DND-41 (cell line): ENCODE data around the gene NTS.

Experiments used
- ATAC-seq: fragments of 200-7000 bp; cut with Tn5 transposase; 3 replicates; pipeline ENCODE4 v1.9.1; 2021; ENCODE audit warnings: low read depth; ENCODE audit not compliant: insufficient read depth
- DNase-seq: peaks from one replicate; pipeline ENCODE4 v3.0.0-alpha.2; 2020
- H2AFZ ChIP-seq: 2 replicates; pipeline ENCODE4 v1.6.0; 2012; ENCODE audit warnings: low read depth, low read length
- H3K27ac ChIP-seq: 2 replicates; pipeline ENCODE4 v1.5.1; 2012; ENCODE audit warnings: low read length, inconsistent platforms
- H3K27me3 ChIP-seq: fragments of 200-600 bp; sonication (generic); 2 replicates; pipeline ENCODE4 v1.6.0; 2012; ENCODE audit warnings: low read length, mild to moderate bottlenecking, inconsistent platforms; ENCODE audit not compliant: insufficient read depth, poor library complexity
- H3K36me3 ChIP-seq: 2 replicates; pipeline ENCODE4 v1.5.1; 2012; ENCODE audit warnings: low read length, inconsistent platforms; ENCODE audit not compliant: insufficient read depth
- H3K4me1 ChIP-seq: 2 replicates; pipeline ENCODE4 v1.5.1; 2012; ENCODE audit warnings: mild to moderate bottlenecking, low read length; ENCODE audit not compliant: insufficient read depth
- H3K4me2 ChIP-seq: 2 replicates; pipeline ENCODE4 v1.6.0; 2012; ENCODE audit warnings: mild to moderate bottlenecking, moderate library complexity, low read length, inconsistent platforms; ENCODE audit not compliant: insufficient read depth
- H3K4me3 ChIP-seq, 2 experiments: fragments of 200-600 bp in 1 of 2; shearing (Covaris generic) in 1 of 2; 2 replicates each; pipeline ENCODE4 v1.5.1; 2012 to 2016; ENCODE audit warnings: inconsistent platforms in 2 of 2, low read length in 2 of 2, mild to moderate bottlenecking in 2 of 2, low read depth in 1 of 2, moderate library complexity in 1 of 2
- H3K79me2 ChIP-seq: 2 replicates; pipeline ENCODE4 v1.6.0; 2012; ENCODE audit warnings: low read length, inconsistent platforms; ENCODE audit not compliant: insufficient read depth
- H3K9ac ChIP-seq: 2 replicates; pipeline ENCODE4 v1.6.0; 2012; ENCODE audit warnings: low read depth, mild to moderate bottlenecking, inconsistent platforms, low read length, moderate library complexity
- H3K9me3 ChIP-seq: 2 replicates; pipeline ENCODE4 v1.5.1; 2012; ENCODE audit warnings: low read length, moderate library complexity, mild to moderate bottlenecking, inconsistent platforms; ENCODE audit not compliant: insufficient read depth, severe bottlenecking
- H4K20me1 ChIP-seq: 2 replicates; pipeline ENCODE4 v1.6.0; 2012; ENCODE audit warnings: low read length; ENCODE audit not compliant: insufficient read depth
- CTCF ChIP-seq: IDR thresholded peaks from 2 replicates; pipeline ENCODE4 v1.5.1; 2012; ENCODE audit warnings: borderline replicate concordance, low read length, moderate library complexity, mild to moderate bottlenecking; ENCODE audit not compliant: poor library complexity, severe bottlenecking; ENCODE audit errors: extremely low read depth
- EZH2 ChIP-seq: IDR thresholded peaks from 3 replicates; pipeline ENCODE4 v1.6.1; 2012; ENCODE audit warnings: borderline replicate concordance, low read depth, mild to moderate bottlenecking, moderate library complexity, low read length, inconsistent platforms; ENCODE audit not compliant: severe bottlenecking

NTS gene

DNA sequence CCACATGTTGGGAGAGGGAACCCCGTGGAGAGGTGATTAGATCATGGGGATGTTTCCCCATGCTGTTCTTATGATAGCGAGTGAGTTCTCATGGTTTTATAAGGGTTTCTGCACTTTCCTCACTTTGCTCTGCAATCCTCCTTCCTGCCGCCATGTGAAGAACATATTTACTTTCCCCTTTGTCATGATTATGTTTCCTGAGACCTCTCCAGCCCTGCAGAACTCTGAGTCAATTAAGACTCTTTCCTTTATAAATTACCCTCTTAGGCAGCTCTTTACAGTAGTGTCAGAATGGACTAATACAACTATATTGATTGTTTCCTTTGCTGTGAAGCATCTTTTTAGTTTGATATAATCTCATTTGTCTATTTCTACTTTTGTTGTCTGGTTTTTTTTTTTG, 24.8 kb upstream of the NTS start:
- no peaks in the 10 kb centered on the region for H4K20me1 ChIP-seq
- no peak for DNase-seq
- ATAC-seq: no peak
- TF ChIP-seq CTCF (no peak), EZH2 (no peak)
- no peak overlapping the region for H3K4me3 ChIP-seq
- H3K4me2 ChIP-seq: no peak overlapping the region
- H3K27ac ChIP-seq: no peak overlapping the region
- H3K9me3 ChIP-seq: no peaks in the 10 kb centered on the region
- H3K4me1 ChIP-seq: no peaks in the 10 kb centered on the region
- H3K9ac ChIP-seq: no peak overlapping the region
- H2AFZ ChIP-seq: no peak overlapping the region
- H3K36me3 ChIP-seq: no peaks in the 10 kb centered on the region
- H3K27me3 ChIP-seq: no peaks in the 10 kb centered on the region
- H3K79me2 ChIP-seq: no peaks in the 10 kb centered on the region

- no peak overlapping the region for H3K27ac ChIP-seq
- no peaks in the 10 kb centered on the region for H3K79me2 ChIP-seq
- H2AFZ ChIP-seq: no peak overlapping the region
- H3K9ac ChIP-seq: no peak overlapping the region
- H3K4me3 ChIP-seq: no peak overlapping the region
- ATAC-seq (no peak), DNase-seq (no peak)
- no peak overlapping the region for H3K4me2 ChIP-seq
- no peaks in the 10 kb centered on the region for H3K9me3 ChIP-seq
- H4K20me1 ChIP-seq: no peaks in the 10 kb centered on the region
- no peak for TF ChIP-seq CTCF
- TF ChIP-seq EZH2: no peak
- H3K36me3 ChIP-seq: no peaks in the 10 kb centered on the region
- H3K27me3 ChIP-seq: no peaks in the 10 kb centered on the region
- H3K4me1 ChIP-seq: no peaks in the 10 kb centered on the region
Measured at GRCh38 chr12:85855305-85855704, 18.8 kb upstream of the NTS start.

DNA sequence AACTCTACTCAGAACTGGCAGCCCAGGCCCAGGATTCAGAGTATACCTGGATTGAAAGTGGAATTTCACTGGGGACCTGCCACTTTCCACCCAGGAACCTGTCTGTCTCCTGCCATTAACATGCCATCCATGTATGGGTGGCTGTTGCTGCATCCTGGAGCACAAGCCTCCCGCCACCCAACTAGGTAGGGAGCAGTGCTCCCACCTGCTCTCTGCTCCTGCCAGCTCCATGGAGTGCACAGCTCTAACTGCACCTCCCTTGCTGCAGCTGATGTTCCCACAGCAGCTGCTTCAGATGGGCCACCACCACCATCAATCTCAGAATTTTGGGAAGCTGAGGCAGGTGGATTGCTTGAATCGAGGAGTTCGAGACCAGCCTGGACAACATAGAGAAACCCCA, 17.1 kb upstream of the NTS start:
- Histone ChIP-seq H3K36me3 (no peaks in the 10 kb centered on the region), H3K9me3 (no peaks in the 10 kb centered on the region), H3K27me3 (no peaks in the 10 kb centered on the region), H4K20me1 (no peaks in the 10 kb centered on the region), H3K79me2 (no peaks in the 10 kb centered on the region), H3K4me3 (no peak overlapping the region), H3K27ac (no peak overlapping the region), H3K9ac (no peak overlapping the region), H2AFZ (no peak overlapping the region), H3K4me2 (no peak overlapping the region), H3K4me1 (no peaks in the 10 kb centered on the region)
- TF ChIP-seq EZH2: no peak
- no peak for TF ChIP-seq CTCF
- DNase-seq (no peak), ATAC-seq (no peak)

DNA sequence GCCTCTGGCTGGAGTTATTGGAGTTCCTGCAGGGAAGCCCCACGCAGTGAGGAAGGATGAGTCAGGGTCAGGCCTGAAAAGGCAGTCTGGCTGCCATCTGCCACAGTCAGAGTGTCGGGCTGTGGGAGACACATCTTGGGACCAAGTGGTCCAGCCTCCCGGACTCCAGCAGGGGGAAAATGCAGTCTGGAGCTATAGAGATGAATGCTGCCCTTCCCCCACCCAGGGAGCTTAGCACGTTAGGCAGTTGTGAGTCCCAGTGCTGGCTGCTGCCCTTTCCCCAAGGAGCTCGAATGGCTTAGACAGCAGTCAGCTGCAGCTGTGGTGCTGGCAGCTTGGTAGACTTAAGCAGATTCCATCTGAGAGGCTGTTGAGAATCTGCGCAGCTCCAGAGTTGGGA, 8.2 kb upstream of the NTS start:
- H3K9ac ChIP-seq: no peak overlapping the region
- ATAC-seq: no peak
- no peak overlapping the region for H2AFZ ChIP-seq
- H3K4me2 ChIP-seq: no peak overlapping the region
- H3K27ac ChIP-seq: no peak overlapping the region
- no peaks in the 10 kb centered on the region for H4K20me1 ChIP-seq
- no peaks in the 10 kb centered on the region for H3K79me2 ChIP-seq
- TF ChIP-seq EZH2 (no peak), CTCF (no peak)
- H3K4me1 ChIP-seq: no peaks in the 10 kb centered on the region
- no peak for DNase-seq
- no peaks in the 10 kb centered on the region for H3K27me3 ChIP-seq
- H3K36me3 ChIP-seq: no peaks in the 10 kb centered on the region
- no peaks in the 10 kb centered on the region for H3K9me3 ChIP-seq
- H3K4me3 ChIP-seq: no peak overlapping the region
